Calu3 (cell line): ENCODE results near the gene SERAC1. TPM values are rescaled to one million over a fixed set of nuclear protein-coding genes. Genes with fewer than 3 reads are reported as not detected.
"Not testable (repeated sequence)": the region's sequence is repeated elsewhere in the genome, so short reads cannot be mapped to it uniquely, and the experiment has no call there.

Source experiments
- BruUV-seq: library from RNA; stranded (reverse); fragments of 400-500 nt; replicated peaks from 2 replicates; lab custom pipeline; 2021; lab: Mats Ljungman, UMichigan
- CTCF ChIA-PET: fragments of 300-600 bp; sonication (Branson Sonifier 250); formaldehyde crosslinking; loops from one replicate; lab custom pipeline; 2022; ENCODE audit warnings: antibody characterized with exemption; lab: Charles Lee
- DNase-seq: peaks from one replicate; pipeline ENCODE4 v3.0.0; 2022
- H3K27ac Mint-ChIP-seq: one replicate; pipeline ENCODE4 v1.8.0; 2022; ENCODE audit warnings: mixed read lengths; ENCODE audit not compliant: unreplicated experiment
- H3K27me3 Mint-ChIP-seq: one replicate; pipeline ENCODE4 v1.8.0; 2022; ENCODE audit warnings: mixed read lengths; ENCODE audit not compliant: unreplicated experiment
- H3K36me3 Mint-ChIP-seq: one replicate; pipeline ENCODE4 v1.8.0; 2022; ENCODE audit warnings: mild to moderate bottlenecking, moderate library complexity, mixed read lengths; ENCODE audit not compliant: insufficient read depth, unreplicated experiment
- H3K4me1 Mint-ChIP-seq: one replicate; pipeline ENCODE4 v1.8.0; 2022; ENCODE audit warnings: mild to moderate bottlenecking, low read depth, mixed read lengths; ENCODE audit not compliant: unreplicated experiment
- H3K4me3 Mint-ChIP-seq: one replicate; pipeline ENCODE4 v1.8.0; 2022; ENCODE audit warnings: mild to moderate bottlenecking, low read depth, moderate library complexity, mixed read lengths; ENCODE audit not compliant: unreplicated experiment
- H3K9me3 Mint-ChIP-seq: one replicate; pipeline ENCODE4 v1.8.0; 2022; ENCODE audit warnings: low read depth, mixed read lengths; ENCODE audit not compliant: unreplicated experiment
- intact Hi-C: fragments of 100-400 bp; cut with micrococcal nuclease; formaldehyde crosslinking; loops from one replicate; pipeline ENCODE4 v1.10.0; 2022; ENCODE audit not compliant: unreplicated experiment
- total RNA-seq: library from RNA; stranded (reverse); gene quantifications from 2 replicates; pipeline ENCODE4 v1.2.3, GENCODE V29; 2022
- TF ChIP-seq, protein P1 (sequence below): fragments of 200-600 bp; IDR thresholded peaks from one replicate; pipeline ENCODE4 v1.8.0; 2022; ENCODE audit warnings: antibody characterized with exemption; ENCODE audit not compliant: unreplicated experiment

SERAC1 gene
- total RNA-seq, 1 experiment from 2014 or later: 5.5 TPM

DNA sequence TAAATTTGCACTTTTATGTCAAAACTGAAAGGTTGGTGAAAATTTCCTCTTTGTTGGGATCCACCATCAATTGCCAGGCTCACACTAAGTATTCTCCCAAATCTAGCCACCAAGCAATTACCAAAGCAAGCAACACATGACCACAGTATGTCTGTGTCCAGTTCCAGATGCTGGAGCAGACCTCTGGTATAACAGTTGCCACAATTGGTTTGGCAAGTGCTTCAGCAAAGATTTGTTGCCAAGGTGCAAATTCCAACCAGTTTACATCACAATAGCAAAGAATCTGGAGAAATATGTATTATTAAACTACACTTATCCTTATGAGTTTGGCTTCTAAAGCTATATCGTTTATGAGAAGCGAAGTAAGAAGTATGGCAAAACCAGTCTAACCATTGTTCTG lies 6.5 kb upstream of the SERAC1 start:
- H3K27ac Mint-ChIP-seq: no peak overlapping the region
- CTCF ChIA-PET: no interaction called here
- H3K9me3 Mint-ChIP-seq: no peaks in the 10 kb centered on the region
- intact Hi-C loops: no loop called here
- H3K36me3 Mint-ChIP-seq: peaks cover 16% of the 10 kb centered on the region
- no peaks in the 10 kb centered on the region for H3K27me3 Mint-ChIP-seq
- H3K4me1 Mint-ChIP-seq: peaks cover 19% of the 10 kb centered on the region
- H3K4me3 Mint-ChIP-seq: no peak overlapping the region
- TF ChIP-seq, protein P1, sequence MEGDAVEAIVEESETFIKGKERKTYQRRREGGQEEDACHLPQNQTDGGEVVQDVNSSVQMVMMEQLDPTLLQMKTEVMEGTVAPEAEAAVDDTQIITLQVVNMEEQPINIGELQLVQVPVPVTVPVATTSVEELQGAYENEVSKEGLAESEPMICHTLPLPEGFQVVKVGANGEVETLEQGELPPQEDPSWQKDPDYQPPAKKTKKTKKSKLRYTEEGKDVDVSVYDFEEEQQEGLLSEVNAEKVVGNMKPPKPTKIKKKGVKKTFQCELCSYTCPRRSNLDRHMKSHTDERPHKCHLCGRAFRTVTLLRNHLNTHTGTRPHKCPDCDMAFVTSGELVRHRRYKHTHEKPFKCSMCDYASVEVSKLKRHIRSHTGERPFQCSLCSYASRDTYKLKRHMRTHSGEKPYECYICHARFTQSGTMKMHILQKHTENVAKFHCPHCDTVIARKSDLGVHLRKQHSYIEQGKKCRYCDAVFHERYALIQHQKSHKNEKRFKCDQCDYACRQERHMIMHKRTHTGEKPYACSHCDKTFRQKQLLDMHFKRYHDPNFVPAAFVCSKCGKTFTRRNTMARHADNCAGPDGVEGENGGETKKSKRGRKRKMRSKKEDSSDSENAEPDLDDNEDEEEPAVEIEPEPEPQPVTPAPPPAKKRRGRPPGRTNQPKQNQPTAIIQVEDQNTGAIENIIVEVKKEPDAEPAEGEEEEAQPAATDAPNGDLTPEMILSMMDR: no peak
- no peak for DNase-seq
- no TSS peak for BruUV-seq

DNA sequence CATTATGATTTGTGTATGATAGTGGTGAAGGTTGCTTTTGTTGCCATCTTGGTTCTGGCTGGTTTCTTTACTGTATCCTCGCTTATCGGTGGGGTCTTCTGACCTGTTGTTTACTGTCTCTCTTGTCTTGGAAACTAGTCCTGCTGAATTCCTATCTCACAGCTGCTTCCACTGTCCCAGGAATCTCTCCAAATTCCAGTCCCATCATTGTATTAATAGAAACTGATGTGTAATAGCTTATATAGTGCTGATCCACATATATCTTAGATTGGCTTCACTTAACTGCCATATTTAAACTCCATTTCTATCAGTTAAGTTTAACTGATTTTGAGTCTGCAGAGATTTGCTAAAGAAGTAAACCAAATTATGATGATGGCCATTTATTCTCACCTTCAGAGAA lies 6.0 kb upstream of the SERAC1 start:
- TF ChIP-seq, protein P1: no peak
- intact Hi-C loops: no loop called here
- no peaks in the 10 kb centered on the region for H3K9me3 Mint-ChIP-seq
- BruUV-seq: no TSS peak
- H3K36me3 Mint-ChIP-seq: peaks cover 16% of the 10 kb centered on the region
- H3K27ac Mint-ChIP-seq: no peak overlapping the region
- no peak overlapping the region for H3K4me3 Mint-ChIP-seq
- peaks cover 19% of the 10 kb centered on the region for H3K4me1 Mint-ChIP-seq
- CTCF ChIA-PET: no interaction called here
- H3K27me3 Mint-ChIP-seq: no peaks in the 10 kb centered on the region
- DNase-seq: no peak

DNA sequence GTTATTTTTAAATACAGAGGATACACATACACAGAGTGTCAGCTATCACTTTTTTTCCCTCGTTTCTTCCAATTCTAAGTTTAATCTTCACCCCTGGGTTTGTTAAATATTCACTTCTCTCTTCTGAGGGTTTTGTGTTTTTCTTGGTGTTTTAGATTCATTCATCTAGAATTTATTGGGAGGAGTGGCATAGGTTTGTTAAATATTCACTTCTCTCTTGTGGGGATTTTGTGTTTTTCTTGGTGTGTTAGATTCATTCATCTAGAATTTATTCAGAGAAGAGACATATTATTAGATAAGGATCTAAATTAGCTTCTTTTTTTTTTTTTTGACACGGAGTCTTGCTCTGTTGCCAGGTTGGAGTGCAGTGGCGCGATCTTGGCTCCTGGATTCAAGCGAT lies 3.9 kb upstream of the SERAC1 start:
- BruUV-seq: no TSS peak
- H3K9me3 Mint-ChIP-seq: no peaks in the 10 kb centered on the region
- no peak overlapping the region for H3K27ac Mint-ChIP-seq
- no peak overlapping the region for H3K4me3 Mint-ChIP-seq
- TF ChIP-seq, protein P1: no peak
- intact Hi-C loops: no loop called here
- no peaks in the 10 kb centered on the region for H3K27me3 Mint-ChIP-seq
- H3K4me1 Mint-ChIP-seq: peaks cover 21% of the 10 kb centered on the region
- H3K36me3 Mint-ChIP-seq: peaks cover 34% of the 10 kb centered on the region
- no peak for DNase-seq
- CTCF ChIA-PET: no interaction called here

DNA sequence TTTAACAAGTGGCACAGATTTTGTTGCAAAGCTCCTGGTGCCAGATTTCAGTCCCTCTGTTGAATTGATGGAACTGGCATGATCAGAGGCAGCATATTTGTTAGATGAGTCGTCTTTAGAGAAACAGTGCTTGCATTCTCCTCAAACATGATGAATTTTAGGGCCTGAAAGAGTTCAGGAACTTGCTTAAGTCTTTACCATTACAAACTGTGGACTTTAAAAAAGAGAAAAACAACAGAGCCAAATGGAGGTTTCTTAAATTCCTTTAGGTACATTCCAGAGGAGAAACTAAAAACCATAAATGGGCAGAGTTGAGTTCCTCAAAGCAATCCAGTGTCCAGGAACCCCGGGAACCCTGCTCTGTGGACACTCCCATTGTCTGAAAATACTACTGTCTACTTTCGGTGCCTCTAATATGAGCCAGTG lies 2.6 kb upstream of the SERAC1 start:
- H3K36me3 Mint-ChIP-seq: peaks cover 39% of the 10 kb centered on the region
- peaks cover 35% of the 10 kb centered on the region for H3K4me1 Mint-ChIP-seq
- intact Hi-C loops: no loop called here
- no peaks in the 10 kb centered on the region for H3K27me3 Mint-ChIP-seq
- CTCF ChIA-PET: no interaction called here
- DNase-seq: peak; percentile 6
- H3K27ac Mint-ChIP-seq: peak overlapping the region; percentile 30
- H3K4me3 Mint-ChIP-seq: no peak overlapping the region
- H3K9me3 Mint-ChIP-seq: no peaks in the 10 kb centered on the region
- TF ChIP-seq, protein P1: no peak
- TSS peak; percentile 25 for BruUV-seq

DNA sequence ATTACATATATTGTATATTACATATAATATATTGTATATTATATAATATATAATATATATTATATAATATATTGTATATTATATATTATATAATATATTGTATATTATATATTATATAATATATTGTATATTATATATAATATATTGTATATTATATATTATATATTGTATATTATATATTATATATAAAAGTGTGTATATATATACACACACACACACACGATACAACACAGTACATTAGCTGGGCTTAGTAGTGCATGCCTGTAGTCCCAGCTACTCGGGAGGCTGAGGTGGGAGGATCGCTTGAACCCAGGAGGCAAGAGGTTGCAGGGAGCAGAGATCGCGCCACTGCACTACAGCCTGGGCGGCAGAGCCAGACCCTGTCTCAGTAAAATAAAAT lies 1.6 kb upstream of the SERAC1 start:
- H3K27ac Mint-ChIP-seq, H3K4me3 Mint-ChIP-seq, H3K27me3 Mint-ChIP-seq, H3K9me3 Mint-ChIP-seq, CTCF ChIA-PET, DNase-seq, BruUV-seq, intact Hi-C loops: not testable (repeated sequence)
- Mint-ChIP-seq H3K36me3 (peaks cover 35% of the 10 kb centered on the region), H3K4me1 (peaks cover 36% of the 10 kb centered on the region)
